Left ventricle myocardium inferior (tissue), 1 donor: ENCODE data around the gene AMOTL1. TPM values are rescaled to one million over a fixed set of nuclear protein-coding genes. Genes with fewer than 3 reads are reported as not detected.
A peak's percentile ranks its signal among the peaks of the same experiment; 100 is the strongest.

Source experiments
- DNase-seq: peaks from one replicate; pipeline ENCODE4 v3.0.0-alpha.2; 2020
- H3K27ac ChIP-seq: fragments of 200-600 bp; replicated peaks from 2 replicates; pipeline ENCODE4 v1.8.0; 2021
- H3K27me3 ChIP-seq: fragments of 200-600 bp; 2 replicates; pipeline ENCODE4 v1.8.0; 2021; ENCODE audit warnings: low read depth
- H3K36me3 ChIP-seq: fragments of 200-600 bp; 2 replicates; pipeline ENCODE4 v1.8.0; 2021
- H3K4me1 ChIP-seq: fragments of 200-600 bp; 2 replicates; pipeline ENCODE4 v1.8.0; 2021
- H3K4me3 ChIP-seq: fragments of 200-600 bp; 2 replicates; pipeline ENCODE4 v1.8.0; 2021; ENCODE audit warnings: mild to moderate bottlenecking, moderate library complexity
- H3K9me3 ChIP-seq: fragments of 200-600 bp; replicated peaks from 2 replicates; pipeline ENCODE4 v1.8.0; 2021
- intact Hi-C: fragments of 100-400 bp; cut with micrococcal nuclease; formaldehyde crosslinking; loops from one replicate; pipeline ENCODE4 v1.11.0; 2022
- total RNA-seq: library from RNA; stranded (reverse); fragmentation: NEBNext Ultra II Directional; extraction: Animal tissue kit (Norgen Biotek cat#: 25700); gene quantifications from one replicate; pipeline ENCODE4 v1.2.1, GENCODE V29; 2021
- TF ChIP-seq, protein P1 (sequence below): fragments of 200-600 bp; IDR thresholded peaks from 2 replicates; pipeline ENCODE4 v1.8.0; 2021; ENCODE audit warnings: antibody characterized with exemption, mild to moderate bottlenecking, borderline replicate concordance
- donor health status: DM: no; HTN: yes; CAD: no; lungs with severe emphysema.

Gene AMOTL1
- total RNA-seq, 1 donor from 2014 or later, result 61.1 TPM

DNA sequence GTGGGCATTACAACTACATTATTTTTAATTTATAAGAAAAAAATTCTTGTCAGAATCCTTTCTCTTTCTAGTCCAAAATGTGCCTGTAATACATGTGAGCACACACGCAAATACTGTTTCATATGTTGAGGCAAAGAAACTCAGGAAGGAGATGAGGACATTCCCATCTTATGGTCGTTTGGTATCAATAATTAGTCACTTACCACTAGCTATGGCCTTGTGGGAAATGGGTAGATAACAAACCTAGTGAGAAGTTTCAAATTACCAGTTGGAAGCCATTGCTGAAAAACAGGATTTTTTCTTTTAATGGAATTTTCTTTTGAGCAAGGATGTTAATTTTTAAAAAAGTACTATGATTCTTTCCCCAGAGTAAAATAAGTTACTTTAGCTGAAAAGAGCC is 25.7 kb downstream of the AMOTL1 start:
- H3K4me1 ChIP-seq, result peaks cover 82% of the 10 kb centered on the region
- intact Hi-C loops, result no loop called here
- no peak for DNase-seq
- no peaks in the 10 kb centered on the region for H3K9me3 ChIP-seq
- H3K27ac ChIP-seq, result peak overlapping the region; percentile 77
- no peaks in the 10 kb centered on the region for H3K36me3 ChIP-seq
- no peak overlapping the region for H3K4me3 ChIP-seq
- TF ChIP-seq, protein P1, sequence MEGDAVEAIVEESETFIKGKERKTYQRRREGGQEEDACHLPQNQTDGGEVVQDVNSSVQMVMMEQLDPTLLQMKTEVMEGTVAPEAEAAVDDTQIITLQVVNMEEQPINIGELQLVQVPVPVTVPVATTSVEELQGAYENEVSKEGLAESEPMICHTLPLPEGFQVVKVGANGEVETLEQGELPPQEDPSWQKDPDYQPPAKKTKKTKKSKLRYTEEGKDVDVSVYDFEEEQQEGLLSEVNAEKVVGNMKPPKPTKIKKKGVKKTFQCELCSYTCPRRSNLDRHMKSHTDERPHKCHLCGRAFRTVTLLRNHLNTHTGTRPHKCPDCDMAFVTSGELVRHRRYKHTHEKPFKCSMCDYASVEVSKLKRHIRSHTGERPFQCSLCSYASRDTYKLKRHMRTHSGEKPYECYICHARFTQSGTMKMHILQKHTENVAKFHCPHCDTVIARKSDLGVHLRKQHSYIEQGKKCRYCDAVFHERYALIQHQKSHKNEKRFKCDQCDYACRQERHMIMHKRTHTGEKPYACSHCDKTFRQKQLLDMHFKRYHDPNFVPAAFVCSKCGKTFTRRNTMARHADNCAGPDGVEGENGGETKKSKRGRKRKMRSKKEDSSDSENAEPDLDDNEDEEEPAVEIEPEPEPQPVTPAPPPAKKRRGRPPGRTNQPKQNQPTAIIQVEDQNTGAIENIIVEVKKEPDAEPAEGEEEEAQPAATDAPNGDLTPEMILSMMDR, result no peak
- H3K27me3 ChIP-seq, result no peaks in the 10 kb centered on the region

DNA sequence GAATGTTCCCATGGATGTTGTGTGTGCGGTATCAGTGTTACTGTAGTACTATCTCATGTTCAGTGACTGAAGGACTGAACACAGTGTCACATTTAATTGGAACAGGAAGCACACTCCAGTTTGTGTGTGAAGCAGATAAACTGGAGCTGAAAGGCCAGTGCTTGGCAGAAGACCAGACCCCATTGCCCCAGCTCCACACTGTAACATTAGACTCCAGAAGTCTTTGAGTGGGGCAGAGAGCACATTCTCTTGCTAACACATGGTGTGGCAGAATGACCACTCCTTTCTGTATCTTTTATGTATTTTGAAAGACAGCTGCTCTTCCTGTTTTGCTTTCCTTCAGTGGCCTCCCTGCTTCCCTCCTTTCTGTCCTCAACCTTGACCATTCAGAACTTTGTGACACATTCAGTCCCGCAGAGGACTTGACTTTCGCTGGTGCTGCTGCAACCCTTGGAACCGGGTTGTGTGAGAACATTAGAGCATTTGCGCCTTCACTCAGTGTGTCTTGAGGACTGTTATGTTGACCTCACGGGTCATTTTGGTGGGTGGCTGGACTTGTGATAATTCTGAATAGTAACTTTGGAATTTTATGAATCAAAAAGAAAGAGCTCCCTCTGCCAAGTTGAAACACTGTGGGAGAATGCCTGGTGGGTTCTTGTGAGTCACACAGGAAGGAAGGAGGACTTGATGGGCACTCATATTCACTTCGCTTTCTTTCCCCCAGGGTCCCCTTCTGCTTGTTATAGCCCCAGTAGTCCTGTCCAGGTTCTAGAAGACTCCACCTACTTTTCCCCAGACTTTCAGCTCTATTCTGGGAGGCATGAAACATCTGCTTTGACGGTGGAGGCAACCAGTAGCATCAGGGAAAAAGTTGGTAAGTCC is 26.4 kb downstream of the AMOTL1 start:
- TF ChIP-seq, protein P1, result no peak
- intact Hi-C loops, result no loop called here
- DNase-seq, result peak; percentile 73
- Histone ChIP-seq H3K27ac (peak overlapping the region; percentile 77), H3K27me3 (no peaks in the 10 kb centered on the region), H3K4me1 (peaks cover 75% of the 10 kb centered on the region), H3K4me3 (peak overlapping the region; percentile 13), H3K9me3 (no peaks in the 10 kb centered on the region), H3K36me3 (peaks cover 4% of the 10 kb centered on the region)

DNA sequence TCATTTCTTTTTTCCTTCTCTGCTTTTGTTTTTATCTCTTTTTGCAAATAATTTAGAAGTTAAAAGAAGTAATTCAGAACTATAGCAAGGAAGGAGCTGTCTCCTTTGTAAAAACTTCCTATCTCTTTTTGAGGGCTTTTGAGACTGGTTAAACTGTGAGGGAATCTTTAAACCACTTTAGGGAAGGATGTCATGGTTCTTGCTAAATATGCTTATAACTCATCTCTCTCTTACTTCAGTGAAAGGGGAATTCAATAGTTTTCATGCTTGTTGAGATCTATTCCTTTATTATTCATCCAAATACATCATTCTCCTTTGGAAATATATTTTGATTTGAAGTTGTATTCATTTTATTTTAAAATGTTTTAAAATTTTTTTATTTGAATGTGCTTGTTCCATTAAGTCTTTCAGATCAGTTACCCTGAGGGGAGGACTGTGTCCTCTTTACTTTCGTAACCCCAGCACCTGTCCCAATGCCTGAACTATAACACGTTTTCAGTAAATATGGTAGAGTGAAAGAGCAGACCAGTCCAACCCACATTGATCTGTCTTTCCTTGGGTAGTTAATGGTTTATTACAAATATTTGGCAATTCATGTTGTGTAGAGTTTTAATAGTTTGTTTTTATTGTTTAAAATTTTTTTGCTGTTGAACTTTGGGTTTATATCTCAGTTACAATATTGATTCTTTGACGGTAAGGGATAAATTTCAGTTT is 27.5 kb downstream of the AMOTL1 start:
- DNase-seq, result no peak
- H3K4me3 ChIP-seq, result peak overlapping the region; percentile 13
- H3K27me3 ChIP-seq, result no peaks in the 10 kb centered on the region
- peaks cover 12% of the 10 kb centered on the region for H3K36me3 ChIP-seq
- intact Hi-C loops, result no loop called here
- H3K9me3 ChIP-seq, result no peaks in the 10 kb centered on the region
- H3K4me1 ChIP-seq, result peaks cover 73% of the 10 kb centered on the region
- TF ChIP-seq, protein P1, result no peak
- peak overlapping the region; percentile 77 for H3K27ac ChIP-seq

DNA sequence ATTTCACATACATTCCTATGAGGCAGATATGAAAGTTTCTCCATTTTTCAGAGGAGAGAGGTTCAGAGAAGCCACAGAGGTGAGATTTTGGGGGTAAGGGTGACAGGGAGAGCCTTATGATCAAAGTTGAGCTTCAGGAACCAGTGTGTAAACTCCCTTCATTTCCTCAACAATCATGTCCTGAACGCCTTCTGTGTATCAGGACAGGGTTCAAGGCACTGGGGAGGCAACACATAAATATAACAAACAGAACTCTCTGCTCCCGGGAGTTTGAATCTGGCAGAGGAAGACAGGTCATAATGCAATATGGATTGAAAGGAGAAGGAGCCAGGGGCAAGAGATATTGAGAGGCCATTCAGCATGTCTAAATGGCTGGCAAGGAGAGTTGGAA is 28.0 kb downstream of the AMOTL1 start:
- H3K9me3 ChIP-seq, result no peaks in the 10 kb centered on the region
- peaks cover 73% of the 10 kb centered on the region for H3K4me1 ChIP-seq
- DNase-seq, result no peak
- peaks cover 12% of the 10 kb centered on the region for H3K36me3 ChIP-seq
- H3K27ac ChIP-seq, result no peak overlapping the region
- H3K4me3 ChIP-seq, result no peak overlapping the region
- H3K27me3 ChIP-seq, result no peaks in the 10 kb centered on the region
- intact Hi-C loops, result no loop called here
- TF ChIP-seq, protein P1, result no peak

DNA sequence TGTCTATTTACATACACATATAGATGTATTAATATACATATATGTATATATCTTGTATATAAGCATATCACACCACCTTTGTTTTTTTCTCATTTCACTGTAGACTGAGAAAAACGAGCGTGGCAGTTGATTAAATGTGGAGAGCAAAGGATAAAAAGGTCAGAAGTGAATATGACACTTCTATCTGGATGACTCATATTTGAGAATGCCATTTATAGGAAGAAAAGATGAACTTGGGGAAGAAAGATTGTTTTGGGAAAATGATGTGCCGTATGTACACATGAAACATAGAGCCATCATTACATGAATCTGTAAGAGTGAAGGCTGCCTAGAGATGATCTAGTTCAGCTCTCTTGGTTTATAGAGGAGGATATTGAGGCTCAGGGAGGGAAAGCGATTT is 28.7 kb downstream of the AMOTL1 start:
- Histone ChIP-seq H3K9me3 (no peaks in the 10 kb centered on the region), H3K36me3 (peaks cover 12% of the 10 kb centered on the region), H3K27me3 (no peaks in the 10 kb centered on the region), H3K4me1 (peaks cover 79% of the 10 kb centered on the region), H3K4me3 (no peak overlapping the region), H3K27ac (no peak overlapping the region)
- no peak for DNase-seq
- TF ChIP-seq, protein P1, result no peak
- intact Hi-C loops, result no loop called here
